ENCODE results near the gene CALU. TPM values are rescaled to one million over a fixed set of nuclear protein-coding genes. Genes with fewer than 3 reads are reported as not detected.

CALU gene
- polyA plus RNA-seq, 1 donor from 2014 or later = 20.8 TPM

GRCh38 chr7:128733278-128733645, 5.9 kb upstream of the CALU start:
- Mint-ChIP-seq H3K36me3 (no peaks in the 10 kb centered on the region), H3K9me3 (no peaks in the 10 kb centered on the region), H3K4me3 (no peak overlapping the region), H3K4me1 (peaks cover 5 to 16% (median 7%) of the 10 kb centered on the region in 3 donors), H3K27ac (no peak overlapping the region), H3K27me3 (peaks cover 2% of the 10 kb centered on the region)

- no peaks in the 10 kb centered on the region for H3K9me3 Mint-ChIP-seq
Measured at GRCh38 chr7:128734890-128735289, 4.3 kb upstream of the CALU start.

GRCh38 chr7:128735436-128735835, 3.7 kb upstream of the CALU start:
- Mint-ChIP-seq H3K27ac (peak overlapping the region; percentile 9 to 78 (median 34)), H3K27me3 (no peaks in the 10 kb centered on the region), H3K36me3 (no peaks in the 10 kb centered on the region), H3K9me3 (no peaks in the 10 kb centered on the region), H3K4me1 (peaks cover 18 to 30% (median 22%) of the 10 kb centered on the region in 3 donors), H3K4me3 (peak overlapping the region; percentile 14 to 62 (median 47))

More at GRCh38 chr7:128734890-128735289, 4.3 kb upstream of the CALU start:
- Mint-ChIP-seq H3K4me1 (peaks cover 15 to 27% (median 20%) of the 10 kb centered on the region in 3 donors), H3K36me3 (no peaks in the 10 kb centered on the region), H3K27ac (peak overlapping the region; percentile 9 to 78 (median 34)), H3K27me3 (no peaks in the 10 kb centered on the region), H3K4me3 (peak overlapping the region in 3 of 4 donors; percentile 14 to 62 (median 45))

GRCh38 chr7:128737441-128737840, 1.7 kb upstream of the CALU start:
- Mint-ChIP-seq H3K4me1 (peaks cover 29 to 40% (median 33%) of the 10 kb centered on the region in 3 donors), H3K27me3 (no peaks in the 10 kb centered on the region), H3K9me3 (no peaks in the 10 kb centered on the region), H3K4me3 (peak overlapping the region in 1 of 4 donors; percentile 97), H3K36me3 (no peaks in the 10 kb centered on the region), H3K27ac (peak overlapping the region in 1 of 3 donors; percentile 78)

GRCh38 chr7:128737867-128738385, 1.2 kb upstream of the CALU start:
- H3K36me3 Mint-ChIP-seq = no peaks in the 10 kb centered on the region
- no peaks in the 10 kb centered on the region for H3K27me3 Mint-ChIP-seq
- no peaks in the 10 kb centered on the region for H3K9me3 Mint-ChIP-seq
- H3K4me1 Mint-ChIP-seq = peaks cover 29 to 40% (median 33%) of the 10 kb centered on the region in 3 donors
- H3K27ac Mint-ChIP-seq = peak overlapping the region in 1 of 3 donors; percentile 78
- peak overlapping the region in 3 of 4 donors; percentile 5 to 97 (median 95) for H3K4me3 Mint-ChIP-seq

GRCh38 chr7:128738570-128739047, 550 bp upstream of the CALU start:
- peak overlapping the region; percentile 95 to 100 (median 98) for H3K4me3 Mint-ChIP-seq
- no peaks in the 10 kb centered on the region for H3K36me3 Mint-ChIP-seq
- H3K4me1 Mint-ChIP-seq = peaks cover 29 to 40% (median 33%) of the 10 kb centered on the region in 3 donors
- H3K27me3 Mint-ChIP-seq = no peaks in the 10 kb centered on the region
- H3K27ac Mint-ChIP-seq = peak overlapping the region; percentile 54 to 96 (median 78)
- H3K9me3 Mint-ChIP-seq = no peaks in the 10 kb centered on the region

GRCh38 chr7:128739990-128740682, 977 bp downstream of the CALU start:
- Mint-ChIP-seq H3K27me3 (no peaks in the 10 kb centered on the region), H3K4me1 (peaks cover 35 to 41% (median 39%) of the 10 kb centered on the region in 3 donors), H3K27ac (peak overlapping the region; percentile 54 to 96 (median 78)), H3K9me3 (no peaks in the 10 kb centered on the region), H3K36me3 (no peaks in the 10 kb centered on the region), H3K4me3 (peak overlapping the region; percentile 95 to 100 (median 98))

- peak overlapping the region in 2 of 3 donors; percentile 67 to 71 for H3K27ac Mint-ChIP-seq
- H3K36me3 Mint-ChIP-seq = no peaks in the 10 kb centered on the region
- H3K27me3 Mint-ChIP-seq = no peaks in the 10 kb centered on the region
- no peaks in the 10 kb centered on the region for H3K9me3 Mint-ChIP-seq
- H3K4me1 Mint-ChIP-seq = peaks cover 30 to 45% (median 38%) of the 10 kb centered on the region in 3 donors
- peak overlapping the region in 1 of 4 donors; percentile 69 for H3K4me3 Mint-ChIP-seq
Measured at GRCh38 chr7:128740996-128741395, 1.8 kb downstream of the CALU start.

- Mint-ChIP-seq H3K9me3 (no peaks in the 10 kb centered on the region), H3K27me3 (no peaks in the 10 kb centered on the region), H3K27ac (peak overlapping the region in 2 of 3 donors; percentile 67 to 71), H3K36me3 (no peaks in the 10 kb centered on the region), H3K4me1 (peaks cover 28 to 45% (median 38%) of the 10 kb centered on the region in 3 donors), H3K4me3 (peak overlapping the region in 1 of 4 donors; percentile 69)
Measured at GRCh38 chr7:128741491-128741890, 2.3 kb downstream of the CALU start.

GRCh38 chr7:128742206-128742605, 3.0 kb downstream of the CALU start:
- Mint-ChIP-seq H3K4me1 (peaks cover 28 to 49% (median 35%) of the 10 kb centered on the region in 3 donors), H3K9me3 (no peaks in the 10 kb centered on the region), H3K4me3 (peak overlapping the region in 3 of 4 donors; percentile 43 to 69 (median 49)), H3K27me3 (no peaks in the 10 kb centered on the region), H3K27ac (peak overlapping the region in 2 of 3 donors; percentile 3 to 47), H3K36me3 (no peaks in the 10 kb centered on the region)

- Mint-ChIP-seq H3K4me1 (peaks cover 28 to 48% (median 33%) of the 10 kb centered on the region in 3 donors), H3K4me3 (no peak overlapping the region), H3K36me3 (no peaks in the 10 kb centered on the region), H3K9me3 (no peaks in the 10 kb centered on the region), H3K27ac (no peak overlapping the region), H3K27me3 (no peaks in the 10 kb centered on the region)
Measured at GRCh38 chr7:128743112-128743772, 4.1 kb downstream of the CALU start.

GRCh38 chr7:128744366-128744905, 5.3 kb downstream of the CALU start:
- Mint-ChIP-seq H3K4me1 (peaks cover 20 to 37% (median 30%) of the 10 kb centered on the region in 3 donors), H3K36me3 (peaks cover 2% of the 10 kb centered on the region), H3K27me3 (no peaks in the 10 kb centered on the region), H3K27ac (peak overlapping the region in 1 of 3 donors; percentile 80), H3K9me3 (no peaks in the 10 kb centered on the region), H3K4me3 (peak overlapping the region in 1 of 4 donors; percentile 38)

- no peak overlapping the region for H3K27ac Mint-ChIP-seq
- peaks cover 2% of the 10 kb centered on the region for H3K36me3 Mint-ChIP-seq
- H3K4me1 Mint-ChIP-seq = peaks cover 11 to 31% (median 24%) of the 10 kb centered on the region in 3 donors
- no peaks in the 10 kb centered on the region for H3K27me3 Mint-ChIP-seq
- H3K4me3 Mint-ChIP-seq = no peak overlapping the region
- H3K9me3 Mint-ChIP-seq = no peaks in the 10 kb centered on the region
Measured at GRCh38 chr7:128745706-128746105, 6.5 kb downstream of the CALU start.

- H3K36me3 Mint-ChIP-seq = peaks cover 4% of the 10 kb centered on the region
Measured at GRCh38 chr7:128747327-128748079, 8.3 kb downstream of the CALU start.

More at GRCh38 chr7:128747327-128748079, 8.3 kb downstream of the CALU start:
- no peaks in the 10 kb centered on the region for H3K9me3 Mint-ChIP-seq
- no peaks in the 10 kb centered on the region for H3K27me3 Mint-ChIP-seq
- H3K4me1 Mint-ChIP-seq = peaks cover 3 to 20% (median 13%) of the 10 kb centered on the region in 3 donors
- H3K27ac Mint-ChIP-seq = no peak overlapping the region
- H3K4me3 Mint-ChIP-seq = no peak overlapping the region
